A549 (cell line): ENCODE data around the gene IGHMBP2. TPM values are rescaled to one million over a fixed set of nuclear protein-coding genes. Genes with fewer than 3 reads are reported as not detected.

Experiments used
- ATAC-seq, 2 experiments: fragments of 200-7000 bp in 1 of 2; fragments of >200 bp in 1 of 2; cut with Nextera tagmentation in 1 of 2; cut with Tn5 transposase in 1 of 2; 3 replicates each; pipeline versions ENCODE4 v1.8.0 to v1.9.1; 2018 to 2020; ENCODE audit warnings: mild to moderate bottlenecking in 1 of 2, moderate library complexity in 1 of 2
- CTCF ChIA-PET: fragments of 300-600 bp; sonication (Branson Sonifier 250); formaldehyde crosslinking; extraction: SDS; loops from one replicate; lab custom pipeline; 2021; ENCODE audit warnings: antibody characterized with exemption, inconsistent platforms; lab: Yijun Ruan, JAX
- POLR2A ChIA-PET: fragments of 350-600 bp; formaldehyde crosslinking; extraction: SDS; loops from one replicate; lab custom pipeline; 2021; ENCODE audit warnings: antibody characterized with exemption, inconsistent platforms; lab: Yijun Ruan, JAX
- DNase-seq, 2 experiments: peaks; one replicate each; pipeline versions ENCODE4 v3.0.0 to v3.0.0-alpha.2; 2011 to 2016; ENCODE audit warnings: low read depth in 1 of 2, low spot score in 1 of 2
- FAIRE-seq: peaks from 2 replicates; lab custom pipeline; 2011; peaks lifted over from hg19 to GRCh38; lab: Jason Lieb, UNC
- H3K27ac ChIP-seq, 2 experiments: fragments of >200 bp; sonication (Bioruptor Twin); formaldehyde crosslinking; 3 replicates each; pipeline ENCODE4 v1.5.1; 2016 to 2017
- H3K4me1 ChIP-seq: fragments of >200 bp; sonication (Bioruptor Twin); formaldehyde crosslinking; 3 replicates; pipeline ENCODE4 v1.6.1; 2016
- H3K4me2 ChIP-seq: fragments of >200 bp; sonication (Bioruptor Twin); formaldehyde crosslinking; 3 replicates; pipeline ENCODE4 v1.6.1; 2016
- H3K4me3 ChIP-seq: fragments of >200 bp; sonication (Bioruptor Twin); formaldehyde crosslinking; 3 replicates; pipeline ENCODE4 v1.5.1; 2016
- H3K9me3 ChIP-seq: fragments of >200 bp; sonication (Bioruptor Twin); formaldehyde crosslinking; 3 replicates; pipeline ENCODE4 v1.6.1; 2016
- ATOH8 ChIP-seq: fragments of 250-450 bp; sonication (Bioruptor Pico); IDR thresholded peaks from 2 replicates; pipeline ENCODE4 v1.5.0; 2020; ENCODE audit warnings: low read depth, mild to moderate bottlenecking, moderate library complexity
- CHD2 ChIP-seq: fragments of 150-350 bp; IDR thresholded peaks from 2 replicates; pipeline ENCODE4 v1.6.1; 2014; ENCODE audit warnings: low read length; ENCODE audit not compliant: partially characterized antibody
- CHD4 ChIP-seq: fragments of 200-600 bp; sonication (generic); IDR thresholded peaks from 2 replicates; pipeline ENCODE4 v1.6.1; 2016; ENCODE audit warnings: antibody characterized with exemption, mild to moderate bottlenecking, borderline replicate concordance
- E2F6 ChIP-seq: IDR thresholded peaks from 2 replicates; pipeline ENCODE4 v1.6.1; 2012; ENCODE audit warnings: low read depth, borderline replicate concordance
- EP300 ChIP-seq, 2 experiments: fragments of >200 bp; sonication (Bioruptor Twin); formaldehyde crosslinking; IDR thresholded peaks; 2 replicates in 1 of 2; 3 replicates in 1 of 2; pipeline ENCODE4 v1.6.1; 2016 to 2017
- FOSB ChIP-seq: fragments of 250-450 bp; sonication (Bioruptor Pico); IDR thresholded peaks from 2 replicates; pipeline ENCODE4 v1.5.0; 2020; ENCODE audit warnings: mild to moderate bottlenecking, moderate library complexity
- FOXS1 ChIP-seq: fragments of 250-450 bp; sonication (Bioruptor Pico); IDR thresholded peaks from 2 replicates; pipeline ENCODE4 v1.5.0; 2020; ENCODE audit warnings: mild to moderate bottlenecking, moderate library complexity
- HEYL ChIP-seq: fragments of 250-450 bp; sonication (Bioruptor Pico); IDR thresholded peaks from 2 replicates; pipeline ENCODE4 v1.8.0; 2021; ENCODE audit warnings: mild to moderate bottlenecking, moderate library complexity
- HMGXB4 ChIP-seq: fragments of 250-450 bp; sonication (Bioruptor Pico); IDR thresholded peaks from 2 replicates; pipeline ENCODE4 v1.5.0; 2021; ENCODE audit warnings: mild to moderate bottlenecking, moderate library complexity, borderline replicate concordance
- HOXB5 ChIP-seq: fragments of 250-450 bp; sonication (Bioruptor Pico); IDR thresholded peaks from 2 replicates; pipeline ENCODE4 v1.5.0; 2020; ENCODE audit warnings: mild to moderate bottlenecking, moderate library complexity
- MAZ ChIP-seq: fragments of 150-350 bp; IDR thresholded peaks from 2 replicates; pipeline ENCODE4 v1.6.1; 2014; ENCODE audit warnings: antibody characterized with exemption, low read depth, low read length, borderline replicate concordance
- MYC ChIP-seq: IDR thresholded peaks from 2 replicates; pipeline ENCODE4 v1.6.1; 2012; ENCODE audit warnings: mild to moderate bottlenecking, inconsistent platforms, low read length, improper control_type of control experiment, borderline replicate concordance
- NFE2L2 ChIP-seq: fragments of 150-350 bp; conservative IDR thresholded peaks from 2 replicates; pipeline ENCODE4 v1.6.1; 2014; ENCODE audit warnings: low read length
- RFX5 ChIP-seq: fragments of 450-650 bp; IDR thresholded peaks from 2 replicates; pipeline ENCODE4 v1.7.1; 2014; ENCODE audit warnings: antibody characterized with exemption, mild to moderate bottlenecking, moderate library complexity
- RNF2 ChIP-seq: fragments of 200-600 bp; sonication (generic); IDR thresholded peaks from 2 replicates; pipeline ENCODE4 v1.6.1; 2016; ENCODE audit warnings: low read depth, mild to moderate bottlenecking, antibody characterized with exemption, moderate library complexity, borderline replicate concordance
- USF2 ChIP-seq: fragments of 450-650 bp; IDR thresholded peaks from 2 replicates; pipeline ENCODE4 v1.6.1; 2014; ENCODE audit warnings: antibody characterized with exemption
- ZC3H11A ChIP-seq: fragments of 450-650 bp; IDR thresholded peaks from 2 replicates; pipeline ENCODE4 v1.6.1; 2014; ENCODE audit warnings: antibody characterized with exemption, mild to moderate bottlenecking
- ZFP36 ChIP-seq: fragments of 450-650 bp; IDR thresholded peaks from 2 replicates; pipeline ENCODE4 v1.6.1; 2014; ENCODE audit warnings: borderline replicate concordance; ENCODE audit not compliant: partially characterized antibody
- WGBS: methylation state at CpG from one replicate; pipeline ENCODE4 v1.1.6; 2017; ENCODE audit errors: missing lambda C conversion rate; 5-methylcytosine and 5-hydroxymethylcytosine counted together
- polyA plus RNA-seq, 4 experiments: library from polyadenylated mRNA; depleted of rRNA in 3 of 4; stranded (reverse); fragments of >200 nt; fragmentation: RNase III in 1 of 4; extraction: RNeasy Plus Mini Kit Qiagen cat#74134 plus additional on column Dnase treatment in 1 of 4; gene quantifications; 2 replicates in 3 of 4; 3 replicates in 1 of 4; pipeline ENCODE4 v1.2.3, GENCODE V29; 2011 to 2017

Gene IGHMBP2
- polyA plus RNA-seq, 2 of the 4 experiments (the other 2 are of a cell fraction) = 11.9 to 12.8 TPM

DNA sequence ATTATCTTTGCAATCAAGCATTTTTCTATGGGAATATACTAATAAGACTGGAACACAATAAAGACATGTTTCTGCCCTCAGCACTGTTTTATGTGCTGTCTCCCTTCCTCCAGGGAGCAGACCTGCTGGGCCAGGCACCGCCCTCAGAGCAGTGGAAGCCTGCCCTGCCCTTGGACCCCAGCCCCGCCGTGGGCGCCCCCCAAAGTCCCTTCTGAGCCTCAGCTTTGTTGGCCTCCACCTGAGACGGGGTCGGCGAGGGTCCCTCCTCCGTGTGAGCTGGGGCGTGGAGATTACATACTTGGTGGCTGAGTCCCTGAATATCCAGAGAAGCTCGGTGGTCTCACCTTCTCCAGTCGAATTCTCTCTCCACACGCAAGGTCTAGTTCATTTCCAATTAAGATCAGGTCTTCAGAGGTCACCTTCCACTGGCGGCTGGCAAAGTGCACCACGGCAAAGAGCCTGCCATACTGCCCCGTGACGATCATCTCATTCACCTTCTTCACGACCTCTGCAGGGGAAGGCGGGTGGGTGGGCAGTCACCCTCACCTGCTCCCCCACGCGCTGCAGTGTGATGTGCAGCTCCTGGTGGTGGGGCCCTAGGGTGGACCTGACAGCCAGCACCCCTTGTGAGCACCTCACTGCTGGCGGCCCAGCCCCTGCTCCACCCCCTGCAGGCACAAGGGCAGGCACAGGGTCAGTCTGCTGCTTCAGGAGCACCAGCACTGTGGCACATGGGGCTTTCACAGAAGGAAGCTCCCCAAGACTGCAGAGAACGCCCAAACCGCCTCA, 7.3 kb upstream of the IGHMBP2 start (continued):
- no peak for TF ChIP-seq MYC
- no peak for TF ChIP-seq RNF2
- TF ChIP-seq RFX5 = no peak
- no peak for TF ChIP-seq USF2
- TF ChIP-seq NFE2L2 = no peak
- no peak for TF ChIP-seq ZFP36
- TF ChIP-seq ZC3H11A = no peak

- 94% methylated on average over 9 of the region's 9 CpGs for WGBS
- Histone ChIP-seq H3K27ac (no peak overlapping the region), H3K9me3 (no peaks in the 10 kb centered on the region), H3K4me1 (peaks cover 5% of the 10 kb centered on the region; the same call in 2 of the 3 replicates), H3K4me3 (no peak overlapping the region), H3K4me2 (no peak overlapping the region)
- TF ChIP-seq ATOH8 (CRISPR knock-in tag) = no peak
- TF ChIP-seq MAZ = no peak
- TF ChIP-seq FOXS1 (CRISPR knock-in tag) = no peak
- no peak for TF ChIP-seq EP300 (IDR thresholded peaks at IDR 0.05)
- TF ChIP-seq USF2 = no peak
- no peak for TF ChIP-seq HOXB5 (CRISPR knock-in tag)
- TF ChIP-seq CHD4 = no peak
- no peak for TF ChIP-seq CHD2
- TF ChIP-seq HEYL (CRISPR knock-in tag) = no peak
- TF ChIP-seq HMGXB4 = no peak
- TF ChIP-seq E2F6 = no peak
- no peak for TF ChIP-seq FOSB (CRISPR knock-in tag)
- TF ChIP-seq RFX5 = no peak
- FAIRE-seq (no peak), DNase-seq (no peak), ATAC-seq (no peak)
- CTCF ChIA-PET = interaction anchor here (1.0 kb wide), 1 partner anchor 147 kb away, joined by 3 read pairs; no protein-coding TSS in a partner anchor
- POLR2A ChIA-PET = no interaction called here
These were observed 6.2 kb upstream of the IGHMBP2 start for GRCh38 chr11:68897441-68897840.
